Measurements from ENCODE around the gene CPED1. TPM values are rescaled to one million over a fixed set of nuclear protein-coding genes. Genes with fewer than 3 reads are reported as not detected.
"Not testable (repeated sequence)": the region's sequence is repeated elsewhere in the genome, so short reads cannot be mapped to it uniquely, and the experiment has no call there.

Gene CPED1
- polyA plus RNA-seq, 2 donors = 0.29 to 1.3 TPM

DNA sequence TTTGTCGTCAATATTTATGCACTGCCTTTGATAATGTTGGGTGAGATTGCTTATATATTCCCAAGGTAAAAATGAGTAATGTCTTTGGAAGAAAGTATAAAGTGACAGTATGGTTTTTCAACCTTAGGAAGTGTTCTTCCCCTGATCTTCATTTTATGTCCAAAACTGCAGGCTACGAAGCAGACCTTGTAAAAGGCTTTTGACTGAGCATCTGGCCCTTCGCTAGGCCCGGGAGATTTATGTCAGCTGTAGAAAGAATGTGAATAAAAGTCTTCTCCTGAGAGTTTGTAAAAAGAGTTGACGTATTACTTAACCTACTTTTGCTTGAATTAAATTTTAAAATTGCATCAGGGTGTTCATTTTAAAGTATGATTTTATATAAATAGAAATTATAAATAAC, 116.8 kb downstream of the CPED1 start:
- Histone ChIP-seq H3K36me3 (ENCODE audit: control insufficient read depth in 2 of 2, insufficient read depth in 2 of 2, low read length in 1 of 2) (no peaks in the 10 kb centered on the region), H3K27me3 (ENCODE audit: control insufficient read depth in 1 of 2, insufficient read depth in 2 of 2, low read length in 2 of 2) (no peaks in the 10 kb centered on the region), H3K9me3 (ENCODE audit: control insufficient read depth in 2 of 2, insufficient read depth in 1 of 2, low read depth in 1 of 2, low read length in 1 of 2) (no peaks in the 10 kb centered on the region), H3K4me3 (ENCODE audit: low read depth in 1 of 2, low read length in 2 of 2) (no peak overlapping the region), H3K27ac (ENCODE audit: low read depth in 2 of 2, low read length in 1 of 2) (no peak overlapping the region), H3K4me1 (ENCODE audit: control insufficient read depth in 2 of 2, insufficient read depth in 2 of 2, low read length in 1 of 2) (no peaks in the 10 kb centered on the region)
- WGBS, 2 donors = 84 to 85% methylated on average over 5 of the region's 5 CpGs

DNA sequence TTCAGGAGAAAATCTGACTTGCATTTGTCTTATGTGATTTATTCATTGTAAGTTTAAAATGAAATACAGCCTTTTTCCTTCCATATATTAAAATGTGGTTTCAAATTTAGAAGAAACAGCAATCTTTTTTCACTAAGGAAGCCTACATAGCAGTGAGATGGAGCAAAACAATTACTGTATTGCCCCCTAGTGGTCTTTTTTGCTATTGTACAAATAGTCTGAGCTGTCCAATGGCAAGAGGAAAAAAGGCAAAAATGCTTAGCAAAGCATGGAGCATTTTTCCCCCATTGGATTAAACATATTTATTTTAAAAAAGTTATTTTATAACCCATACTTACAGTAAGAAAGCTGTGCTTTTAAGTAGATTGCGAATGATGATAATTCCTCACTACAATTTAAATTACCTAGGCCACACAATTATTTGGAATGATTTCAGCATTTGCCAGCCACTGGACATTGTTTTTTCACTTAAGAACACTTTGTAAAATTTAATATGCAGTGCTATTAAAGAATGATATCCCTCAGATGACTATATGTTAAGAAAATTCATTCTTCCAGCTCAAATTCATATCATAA, 119.5 kb downstream of the CPED1 start:
- 39 to 44% methylated on average over 1 of the region's 1 CpG for WGBS, 2 donors
- Histone ChIP-seq H3K4me3 (ENCODE audit: low read depth in 1 of 2, low read length in 2 of 2) (no peak overlapping the region), H3K9me3 (ENCODE audit: control insufficient read depth in 2 of 2, insufficient read depth in 1 of 2, low read depth in 1 of 2, low read length in 1 of 2) (no peaks in the 10 kb centered on the region)

DNA sequence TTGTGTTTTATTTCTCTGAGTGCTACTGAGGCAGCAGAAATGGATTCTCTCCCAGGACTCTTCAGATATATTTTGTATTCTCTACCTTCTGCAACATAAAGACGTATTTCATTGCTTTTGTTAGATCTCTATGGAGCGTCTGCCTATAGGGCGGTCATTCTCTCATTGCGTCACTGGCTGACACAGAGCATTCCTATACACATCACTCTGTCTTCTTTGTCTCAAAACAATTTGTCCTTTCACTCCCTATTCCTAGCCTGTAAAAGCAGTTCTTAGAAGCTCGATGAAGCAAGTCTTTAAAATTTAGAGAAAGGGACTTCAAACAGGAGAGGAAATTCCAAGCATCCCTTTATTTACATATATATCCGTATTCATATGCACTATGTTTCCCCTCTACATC, 120.6 kb downstream of the CPED1 start:
- no peaks in the 10 kb centered on the region for H3K9me3 ChIP-seq (ENCODE audit: control insufficient read depth in 2 of 2, insufficient read depth in 1 of 2, low read depth in 1 of 2, low read length in 1 of 2)
- H3K4me1 ChIP-seq (ENCODE audit: control insufficient read depth in 2 of 2, insufficient read depth in 2 of 2, low read length in 1 of 2) = no peaks in the 10 kb centered on the region
- 82 to 88% methylated on average over 6 of the region's 6 CpGs for WGBS, 2 donors

More for the DNA sequence above, 119.5 kb downstream of the CPED1 start:
- Histone ChIP-seq H3K36me3 (ENCODE audit: control insufficient read depth in 2 of 2, insufficient read depth in 2 of 2, low read length in 1 of 2) (no peaks in the 10 kb centered on the region), H3K27me3 (ENCODE audit: control insufficient read depth in 1 of 2, insufficient read depth in 2 of 2, low read length in 2 of 2) (no peaks in the 10 kb centered on the region), H3K4me1 (ENCODE audit: control insufficient read depth in 2 of 2, insufficient read depth in 2 of 2, low read length in 1 of 2) (no peaks in the 10 kb centered on the region), H3K27ac (ENCODE audit: low read depth in 2 of 2, low read length in 1 of 2) (no peak overlapping the region)

DNA sequence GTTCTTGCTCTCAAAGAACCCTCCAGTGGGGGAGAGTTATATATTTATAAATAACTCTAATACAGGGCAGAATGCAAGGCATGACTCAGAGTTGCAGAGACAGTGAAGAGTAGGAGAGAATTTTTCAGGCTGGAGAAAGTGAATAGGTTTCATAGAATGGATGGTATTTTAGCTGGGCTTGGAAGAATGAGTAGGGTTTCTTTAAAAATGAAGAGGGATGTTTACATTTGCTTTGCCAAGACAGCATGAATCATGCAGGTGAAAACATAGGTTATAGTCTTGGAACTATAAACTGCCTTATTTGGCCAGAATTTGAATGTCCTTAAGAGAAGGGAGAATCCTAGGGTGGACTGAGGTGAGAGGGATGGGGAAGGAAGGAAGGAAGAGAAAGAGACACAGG, 124.8 kb downstream of the CPED1 start:
- H3K4me3 ChIP-seq (ENCODE audit: low read depth in 1 of 2, low read length in 2 of 2) = no peak overlapping the region
- no peaks in the 10 kb centered on the region for H3K36me3 ChIP-seq (ENCODE audit: control insufficient read depth in 2 of 2, insufficient read depth in 2 of 2, low read length in 1 of 2)
- no peaks in the 10 kb centered on the region for H3K9me3 ChIP-seq (ENCODE audit: control insufficient read depth in 2 of 2, insufficient read depth in 1 of 2, low read depth in 1 of 2, low read length in 1 of 2)
- H3K27ac ChIP-seq (ENCODE audit: low read depth in 2 of 2, low read length in 1 of 2) = no peak overlapping the region
- no peaks in the 10 kb centered on the region for H3K4me1 ChIP-seq (ENCODE audit: control insufficient read depth in 2 of 2, insufficient read depth in 2 of 2, low read length in 1 of 2)
- H3K27me3 ChIP-seq (ENCODE audit: control insufficient read depth in 1 of 2, insufficient read depth in 2 of 2, low read length in 2 of 2) = no peaks in the 10 kb centered on the region

More for the DNA sequence above, 120.6 kb downstream of the CPED1 start:
- no peak overlapping the region for H3K4me3 ChIP-seq (ENCODE audit: low read depth in 1 of 2, low read length in 2 of 2)
- H3K36me3 ChIP-seq (ENCODE audit: control insufficient read depth in 2 of 2, insufficient read depth in 2 of 2, low read length in 1 of 2) = no peaks in the 10 kb centered on the region
- no peaks in the 10 kb centered on the region for H3K27me3 ChIP-seq (ENCODE audit: control insufficient read depth in 1 of 2, insufficient read depth in 2 of 2, low read length in 2 of 2)
- H3K27ac ChIP-seq (ENCODE audit: low read depth in 2 of 2, low read length in 1 of 2) = no peak overlapping the region

DNA sequence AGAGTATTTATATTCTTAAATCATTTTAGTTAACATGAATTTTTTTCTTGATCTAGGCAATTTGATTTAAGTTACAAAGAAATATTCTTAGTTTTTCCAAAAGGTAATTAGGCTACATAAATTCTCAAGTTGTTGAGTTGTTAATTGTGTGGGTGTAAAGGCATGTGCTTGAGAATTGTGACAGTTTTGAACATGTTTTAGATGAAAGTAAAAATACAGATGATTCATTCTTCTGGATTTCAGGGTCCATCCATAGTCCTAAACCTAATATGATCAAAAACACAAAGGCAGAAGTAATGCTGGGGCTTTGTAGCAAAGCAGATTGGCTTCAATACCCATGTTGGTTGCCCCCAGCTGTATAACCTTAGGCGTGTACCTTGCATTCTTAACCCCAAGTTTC, 127.9 kb downstream of the CPED1 start:
- 45 to 67% methylated on average over 1 of the region's 1 CpG for WGBS, 2 donors
- H3K4me1 ChIP-seq (ENCODE audit: control insufficient read depth in 2 of 2, insufficient read depth in 2 of 2, low read length in 1 of 2) = no peaks in the 10 kb centered on the region
- H3K36me3 ChIP-seq (ENCODE audit: control insufficient read depth in 2 of 2, insufficient read depth in 2 of 2, low read length in 1 of 2) = no peaks in the 10 kb centered on the region
- H3K4me3 ChIP-seq (ENCODE audit: low read depth in 1 of 2, low read length in 2 of 2) = no peak overlapping the region
- H3K9me3 ChIP-seq (ENCODE audit: control insufficient read depth in 2 of 2, insufficient read depth in 1 of 2, low read depth in 1 of 2, low read length in 1 of 2) = no peaks in the 10 kb centered on the region
- H3K27ac ChIP-seq (ENCODE audit: low read depth in 2 of 2, low read length in 1 of 2) = no peak overlapping the region
- H3K27me3 ChIP-seq (ENCODE audit: control insufficient read depth in 1 of 2, insufficient read depth in 2 of 2, low read length in 2 of 2) = no peaks in the 10 kb centered on the region

DNA sequence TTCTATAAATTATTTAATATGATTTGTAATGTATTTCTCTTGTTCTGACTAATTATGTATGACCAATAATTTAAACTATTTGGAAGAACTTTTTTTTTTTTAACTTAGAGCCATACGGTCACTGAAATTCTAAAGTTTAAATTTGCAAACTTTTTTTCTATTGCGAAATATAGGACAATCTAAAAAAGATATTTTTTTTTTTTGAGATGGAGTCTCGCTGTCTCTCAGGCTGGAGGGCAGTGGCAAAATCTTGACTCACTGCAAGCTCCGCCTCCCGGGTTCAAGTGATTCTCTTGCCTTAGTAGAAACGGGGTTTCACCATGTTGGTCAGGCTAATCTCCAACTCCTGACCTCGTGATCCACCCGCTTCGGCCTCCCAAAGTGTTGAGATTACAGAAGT, 130.5 kb downstream of the CPED1 start:
- Histone ChIP-seq H3K36me3 (ENCODE audit: control insufficient read depth in 2 of 2, insufficient read depth in 2 of 2, low read length in 1 of 2) (no peaks in the 10 kb centered on the region), H3K4me3 (ENCODE audit: low read depth in 1 of 2, low read length in 2 of 2) (no peak overlapping the region)
- WGBS, 2 donors = 94 to 96% methylated on average over 9 of the region's 9 CpGs

DNA sequence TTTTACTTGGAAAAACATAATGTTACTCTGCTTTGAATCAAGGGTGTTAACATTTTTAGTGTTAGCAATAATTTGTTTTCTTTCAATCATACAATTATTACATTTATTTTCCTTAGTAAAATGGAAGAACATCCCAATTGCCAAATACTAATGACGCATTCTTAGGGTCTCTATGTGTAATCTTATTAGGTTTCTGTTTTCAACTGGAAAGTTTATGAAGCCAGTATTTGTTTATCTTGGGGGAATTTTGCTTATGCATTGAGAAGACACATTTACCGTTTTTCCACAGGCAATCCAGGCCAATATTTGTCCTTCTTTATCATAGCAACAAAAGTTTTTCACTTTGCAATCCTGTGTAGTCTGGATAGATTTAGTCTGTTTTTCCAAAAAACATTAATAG, 134.5 kb downstream of the CPED1 start:
- WGBS, 2 donors = 54 to 67% methylated on average over 2 of the region's 2 CpGs
- H3K36me3 ChIP-seq (ENCODE audit: control insufficient read depth in 2 of 2, insufficient read depth in 2 of 2, low read length in 1 of 2) = no peaks in the 10 kb centered on the region

More for the DNA sequence above, 130.5 kb downstream of the CPED1 start:
- Histone ChIP-seq H3K27me3 (ENCODE audit: control insufficient read depth in 1 of 2, insufficient read depth in 2 of 2, low read length in 2 of 2) (no peaks in the 10 kb centered on the region), H3K4me1 (ENCODE audit: control insufficient read depth in 2 of 2, insufficient read depth in 2 of 2, low read length in 1 of 2) (no peaks in the 10 kb centered on the region), H3K27ac (ENCODE audit: low read depth in 2 of 2, low read length in 1 of 2) (no peak overlapping the region), H3K9me3 (ENCODE audit: control insufficient read depth in 2 of 2, insufficient read depth in 1 of 2, low read depth in 1 of 2, low read length in 1 of 2) (no peaks in the 10 kb centered on the region)

DNA sequence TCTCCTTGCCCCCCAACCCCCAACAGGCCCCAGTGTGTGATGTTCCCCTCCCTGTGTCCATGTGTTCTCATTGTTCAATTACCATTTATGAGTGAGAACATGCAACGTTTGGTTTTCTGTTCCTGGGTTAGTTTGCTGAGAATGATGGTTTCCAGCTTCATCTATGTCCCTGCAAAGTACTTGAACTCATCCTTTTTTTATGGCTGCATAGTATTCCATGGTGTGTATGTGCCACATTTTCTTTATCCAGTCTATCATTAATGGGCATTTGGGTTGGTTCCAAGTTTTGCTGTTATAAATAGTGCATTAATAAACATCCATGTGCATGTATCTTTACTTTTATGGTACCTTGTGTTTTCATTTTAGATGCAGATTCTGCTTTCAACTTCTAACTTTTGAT, 136.9 kb downstream of the CPED1 start:
- WGBS, 2 donors = 81 to 84% methylated on average over 1 of the region's 1 CpG
- H3K27me3 ChIP-seq (ENCODE audit: control insufficient read depth in 1 of 2, insufficient read depth in 2 of 2, low read length in 2 of 2); H3K36me3 ChIP-seq (ENCODE audit: control insufficient read depth in 2 of 2, insufficient read depth in 2 of 2, low read length in 1 of 2); H3K9me3 ChIP-seq (ENCODE audit: control insufficient read depth in 2 of 2, insufficient read depth in 1 of 2, low read depth in 1 of 2, low read length in 1 of 2); H3K4me1 ChIP-seq (ENCODE audit: control insufficient read depth in 2 of 2, insufficient read depth in 2 of 2, low read length in 1 of 2); H3K4me3 ChIP-seq (ENCODE audit: low read depth in 1 of 2, low read length in 2 of 2); H3K27ac ChIP-seq (ENCODE audit: low read depth in 2 of 2, low read length in 1 of 2): not testable (repeated sequence)

More for the DNA sequence above, 134.5 kb downstream of the CPED1 start:
- Histone ChIP-seq H3K27me3 (ENCODE audit: control insufficient read depth in 1 of 2, insufficient read depth in 2 of 2, low read length in 2 of 2) (no peaks in the 10 kb centered on the region), H3K4me1 (ENCODE audit: control insufficient read depth in 2 of 2, insufficient read depth in 2 of 2, low read length in 1 of 2) (no peaks in the 10 kb centered on the region), H3K9me3 (ENCODE audit: control insufficient read depth in 2 of 2, insufficient read depth in 1 of 2, low read depth in 1 of 2, low read length in 1 of 2) (no peaks in the 10 kb centered on the region), H3K27ac (ENCODE audit: low read depth in 2 of 2, low read length in 1 of 2) (no peak overlapping the region), H3K4me3 (ENCODE audit: low read depth in 1 of 2, low read length in 2 of 2) (no peak overlapping the region)

DNA sequence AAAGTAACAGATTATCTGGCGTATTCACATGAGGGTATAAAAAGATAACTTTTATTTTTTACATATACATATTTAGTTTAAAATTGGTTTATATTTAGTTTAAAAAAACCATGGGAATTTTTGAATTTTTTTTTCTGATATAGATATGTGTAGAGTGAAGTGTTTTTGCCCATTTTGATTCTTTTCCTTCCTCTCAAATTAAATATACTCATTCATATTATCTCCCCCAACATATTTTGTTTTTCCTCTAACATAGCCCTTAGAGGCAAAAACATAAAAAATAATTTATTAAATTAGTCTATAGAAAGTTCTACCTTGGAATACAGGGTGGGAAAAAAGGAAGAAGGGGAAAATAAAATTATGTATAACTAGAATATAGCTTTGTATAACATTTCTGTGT, 137.7 kb downstream of the CPED1 start:
- H3K4me3 ChIP-seq (ENCODE audit: low read depth in 1 of 2, low read length in 2 of 2) = no peak overlapping the region
- no peak overlapping the region for H3K27ac ChIP-seq (ENCODE audit: low read depth in 2 of 2, low read length in 1 of 2)
- WGBS, 2 donors = 90 to 94% methylated on average over 1 of the region's 1 CpG
- H3K4me1 ChIP-seq (ENCODE audit: control insufficient read depth in 2 of 2, insufficient read depth in 2 of 2, low read length in 1 of 2) = no peaks in the 10 kb centered on the region
- H3K36me3 ChIP-seq (ENCODE audit: control insufficient read depth in 2 of 2, insufficient read depth in 2 of 2, low read length in 1 of 2) = no peaks in the 10 kb centered on the region
- no peaks in the 10 kb centered on the region for H3K27me3 ChIP-seq (ENCODE audit: control insufficient read depth in 1 of 2, insufficient read depth in 2 of 2, low read length in 2 of 2)
- H3K9me3 ChIP-seq (ENCODE audit: control insufficient read depth in 2 of 2, insufficient read depth in 1 of 2, low read depth in 1 of 2, low read length in 1 of 2) = no peaks in the 10 kb centered on the region

DNA sequence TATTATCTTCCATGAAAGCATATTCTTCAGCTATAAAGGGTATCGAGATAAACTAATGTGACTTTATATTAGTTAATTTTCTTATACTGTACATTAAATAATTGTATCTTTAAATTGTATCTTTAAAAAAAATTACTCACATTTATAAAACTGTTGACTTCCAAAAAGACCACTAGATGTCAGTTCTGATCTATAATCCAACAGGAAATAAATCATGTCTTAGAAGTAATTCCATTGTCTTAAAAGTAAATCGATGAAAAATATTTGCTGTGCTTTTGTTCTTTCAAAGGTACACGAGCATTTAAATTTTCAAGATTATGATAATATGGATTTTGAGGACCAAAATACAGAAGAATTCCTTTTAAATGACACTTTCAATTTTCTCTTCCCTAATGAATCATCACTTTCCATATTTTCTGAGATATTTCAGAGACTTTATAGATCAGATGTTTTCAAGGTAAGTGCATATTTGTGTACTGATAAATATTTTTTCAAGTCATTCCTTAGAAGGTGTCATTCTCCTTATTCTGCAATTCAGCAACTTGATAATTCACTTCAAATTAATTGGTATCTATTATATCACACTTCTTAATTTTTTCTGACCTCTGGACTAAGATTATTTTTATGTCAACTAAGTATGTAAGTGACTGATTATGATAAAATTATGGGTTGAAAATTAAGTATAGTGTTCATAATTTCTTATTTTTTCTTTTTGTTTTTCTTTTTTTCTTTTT, 138.5 kb downstream of the CPED1 start:
- no peak overlapping the region for H3K4me3 ChIP-seq (ENCODE audit: low read depth in 1 of 2, low read length in 2 of 2)
- H3K4me1 ChIP-seq (ENCODE audit: control insufficient read depth in 2 of 2, insufficient read depth in 2 of 2, low read length in 1 of 2) = no peaks in the 10 kb centered on the region
- WGBS, 2 donors = 48 to 58% methylated on average over 3 of the region's 3 CpGs
- H3K9me3 ChIP-seq (ENCODE audit: control insufficient read depth in 2 of 2, insufficient read depth in 1 of 2, low read depth in 1 of 2, low read length in 1 of 2) = no peaks in the 10 kb centered on the region
- H3K27ac ChIP-seq (ENCODE audit: low read depth in 2 of 2, low read length in 1 of 2) = no peak overlapping the region
- no peaks in the 10 kb centered on the region for H3K27me3 ChIP-seq (ENCODE audit: control insufficient read depth in 1 of 2, insufficient read depth in 2 of 2, low read length in 2 of 2)
- H3K36me3 ChIP-seq (ENCODE audit: control insufficient read depth in 2 of 2, insufficient read depth in 2 of 2, low read length in 1 of 2) = no peaks in the 10 kb centered on the region

Measured in esophagus (tissue), 2 donors.